Ascending aorta (tissue), 2 donors: ENCODE measurements around the gene SUPT6H. TPM values are rescaled to one million over a fixed set of nuclear protein-coding genes. Genes with fewer than 3 reads are reported as not detected.

ENCODE experiments used
- DNase-seq, 2 donors: peaks; one replicate each; pipeline ENCODE4 v3.0.0-alpha.2; 2019; ENCODE audit warnings: low spot score in 2 of 2
- H3K27ac ChIP-seq, 2 donors: fragments of 200-600 bp; sonication (generic); one replicate each; pipeline ENCODE4 v1.5.1; 2016 to 2017; ENCODE audit warnings: mild to moderate bottlenecking in 1 of 2
- H3K27me3 ChIP-seq: fragments of 200-600 bp; sonication (generic); one replicate; pipeline ENCODE4 v1.5.1; 2017
- H3K36me3 ChIP-seq, 2 donors: fragments of 200-600 bp; sonication (generic); one replicate each; pipeline ENCODE4 v1.5.1; 2016
- H3K4me1 ChIP-seq, 2 donors: fragments of 200-600 bp; sonication (generic); one replicate each; pipeline ENCODE4 v1.5.1; 2016 to 2017; ENCODE audit warnings: mild to moderate bottlenecking in 1 of 2
- H3K4me3 ChIP-seq, 2 donors: fragments of 200-600 bp; sonication (generic); one replicate each; pipeline ENCODE4 v1.5.1; 2016 to 2017; ENCODE audit warnings: mild to moderate bottlenecking in 1 of 2
- H3K9me3 ChIP-seq, 2 donors: fragments of 200-600 bp; sonication (generic); one replicate each; pipeline ENCODE4 v1.5.1; 2016
- CTCF ChIP-seq, 3 experiments: fragments of 200-600 bp in 2 of 3; fragments of 450-650 bp in 1 of 3; sonication (generic) in 2 of 3; IDR thresholded peaks; one replicate each; pipeline ENCODE4 v1.5.1; 2016 to 2019; ENCODE audit warnings: antibody characterized with exemption in 3 of 3, mild to moderate bottlenecking in 1 of 3, moderate library complexity in 1 of 3
- intact Hi-C: fragments of 100-400 bp; cut with DNase I; formaldehyde crosslinking; loops from one replicate; pipeline ENCODE4 v1.15.1; 2023
- total RNA-seq: library from RNA; depleted of rRNA; stranded (reverse); fragments of >200 nt; gene quantifications from one replicate; pipeline ENCODE4 v1.1.0, GENCODE V29; 2016

SUPT6H gene
- total RNA-seq, 1 donor from 2014 or later = 43.7 TPM

GRCh38 chr17:28665994-28666393 is 4.0 kb downstream of the SUPT6H start:
- H3K36me3 ChIP-seq = peaks cover 10 to 25% of the 10 kb centered on the region in 2 donors
- no peaks in the 10 kb centered on the region for H3K9me3 ChIP-seq
- no peak overlapping the region for H3K4me3 ChIP-seq
- no peak for DNase-seq
- intact Hi-C loops = no loop called here
- peaks cover 15 to 19% of the 10 kb centered on the region in 2 donors for H3K4me1 ChIP-seq
- no peak overlapping the region for H3K27ac ChIP-seq
- H3K27me3 ChIP-seq = no peaks in the 10 kb centered on the region
- no peak for TF ChIP-seq CTCF (IDR thresholded peaks at IDR 0.05)

GRCh38 chr17:28667870-28668269 is 5.9 kb downstream of the SUPT6H start:
- Histone ChIP-seq H3K27me3 (no peaks in the 10 kb centered on the region), H3K4me1 (peaks cover 11 to 15% of the 10 kb centered on the region in 2 donors), H3K27ac (no peak overlapping the region), H3K36me3 (peaks cover 23 to 44% of the 10 kb centered on the region in 2 donors), H3K4me3 (no peak overlapping the region), H3K9me3 (no peaks in the 10 kb centered on the region)
- DNase-seq = no peak
- intact Hi-C loops = no loop called here
- no peak for TF ChIP-seq CTCF (IDR thresholded peaks at IDR 0.05)

DNA sequence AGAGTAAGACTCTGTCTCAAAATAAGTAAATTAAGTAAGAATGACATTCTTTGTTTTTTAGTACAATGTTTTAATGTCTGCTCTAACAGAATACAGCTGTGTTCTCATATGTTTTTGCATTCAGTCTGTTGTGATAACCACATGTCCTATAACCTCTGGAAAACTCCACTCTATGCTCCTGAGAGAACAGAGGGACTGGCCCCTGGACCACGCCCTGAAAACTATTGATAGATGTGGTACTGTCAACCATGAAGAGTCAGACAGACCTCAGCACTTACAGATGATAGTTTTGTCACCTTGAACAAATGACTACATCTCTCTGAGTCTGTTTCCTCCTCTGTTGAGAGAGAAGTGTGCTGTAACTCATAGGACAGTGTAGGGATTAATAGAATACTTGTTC is 7.9 kb downstream of the SUPT6H start:
- intact Hi-C loops = no loop called here
- no peaks in the 10 kb centered on the region for H3K4me1 ChIP-seq
- TF ChIP-seq CTCF (IDR thresholded peaks at IDR 0.05) = no peak
- H3K36me3 ChIP-seq = peaks cover 44 to 64% of the 10 kb centered on the region in 2 donors
- no peak overlapping the region for H3K27ac ChIP-seq
- H3K27me3 ChIP-seq = no peaks in the 10 kb centered on the region
- DNase-seq = no peak
- H3K4me3 ChIP-seq = no peak overlapping the region
- no peaks in the 10 kb centered on the region for H3K9me3 ChIP-seq

DNA sequence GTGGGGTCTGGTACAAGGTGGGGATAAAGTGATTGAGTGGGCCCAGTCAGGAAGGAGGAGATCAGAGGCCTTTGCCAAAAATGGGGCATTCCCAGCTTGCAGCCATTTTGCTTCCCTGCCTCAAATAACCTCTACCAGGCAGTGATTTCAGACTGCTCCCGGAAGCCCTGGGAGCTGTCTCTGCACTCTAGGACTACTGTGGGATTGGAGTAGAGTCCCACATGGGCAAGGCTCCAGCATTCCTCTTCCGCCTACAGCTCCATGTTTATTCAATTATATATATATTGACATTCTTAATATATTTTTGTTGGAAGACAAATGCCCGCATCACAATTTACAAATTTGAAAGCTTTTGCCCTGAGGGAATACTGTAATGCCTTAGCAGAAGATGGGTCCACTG is 13.5 kb downstream of the SUPT6H start:
- no peak for TF ChIP-seq CTCF (IDR thresholded peaks at IDR 0.05)
- Histone ChIP-seq H3K36me3 (peaks cover 92 to 99% of the 10 kb centered on the region in 2 donors), H3K4me1 (no peaks in the 10 kb centered on the region), H3K9me3 (no peaks in the 10 kb centered on the region), H3K27me3 (no peaks in the 10 kb centered on the region), H3K27ac (no peak overlapping the region), H3K4me3 (no peak overlapping the region)
- intact Hi-C loops = no loop called here
- no peak for DNase-seq

- H3K27me3 ChIP-seq = no peaks in the 10 kb centered on the region
- intact Hi-C loops = no loop called here
- H3K4me3 ChIP-seq = no peak overlapping the region
- TF ChIP-seq CTCF (IDR thresholded peaks at IDR 0.05) = no peak
- no peaks in the 10 kb centered on the region for H3K4me1 ChIP-seq
- no peak overlapping the region for H3K27ac ChIP-seq
- no peak for DNase-seq
- H3K36me3 ChIP-seq = peaks cover 95 to 100% of the 10 kb centered on the region in 2 donors
- no peaks in the 10 kb centered on the region for H3K9me3 ChIP-seq
Observed at GRCh38 chr17:28675980-28676379, 14.0 kb downstream of the SUPT6H start.

DNA sequence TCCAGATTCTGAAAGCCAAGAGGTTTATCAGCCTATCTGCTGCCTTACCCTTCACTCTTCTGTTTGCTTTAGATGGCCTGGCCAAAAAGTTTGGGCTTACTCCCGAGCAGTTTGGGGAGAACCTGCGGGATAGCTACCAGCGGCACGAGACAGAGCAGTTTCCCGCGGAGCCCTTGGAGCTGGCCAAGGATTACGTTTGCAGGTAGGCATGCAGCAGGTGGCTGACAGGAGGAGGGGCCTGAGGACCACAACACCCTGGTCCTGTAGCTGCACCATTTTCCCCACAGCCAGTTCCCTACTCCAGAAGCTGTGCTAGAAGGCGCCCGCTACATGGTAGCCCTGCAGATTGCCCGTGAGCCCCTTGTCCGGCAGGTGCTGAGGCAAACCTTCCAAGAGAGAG is 20.6 kb downstream of the SUPT6H start:
- Histone ChIP-seq H3K27ac (no peak overlapping the region), H3K36me3 (peaks cover 100% of the 10 kb centered on the region in 2 donors), H3K9me3 (no peaks in the 10 kb centered on the region), H3K27me3 (no peaks in the 10 kb centered on the region), H3K4me3 (no peak overlapping the region), H3K4me1 (no peaks in the 10 kb centered on the region)
- intact Hi-C loops = no loop called here
- TF ChIP-seq CTCF (IDR thresholded peaks at IDR 0.05) = no peak
- DNase-seq = no peak
